Psoas muscle (tissue), 8 donors: ENCODE data around the gene NAT9. TPM values are rescaled to one million over a fixed set of nuclear protein-coding genes. Genes with fewer than 3 reads are reported as not detected.

ENCODE experiments used
- ATAC-seq, 4 donors: fragments of 200-7000 bp; cut with Tn5 transposase; one replicate each; pipeline ENCODE4 v1.9.1; 2020; ENCODE audit warnings: moderate library complexity in 3 of 4, mild to moderate bottlenecking in 2 of 4
- DNase-seq, 2 donors: peaks; one replicate each; pipeline ENCODE4 v3.0.0-alpha.2; 2020
- H3K27ac ChIP-seq: fragments of 200-600 bp; one replicate; pipeline ENCODE4 v1.8.0; 2022
- H3K27me3 ChIP-seq, 3 donors: fragments of 200-600 bp in 1 of 3; one replicate each; pipeline versions ENCODE4 v1.6.1 to v1.8.0; 2013 to 2022; ENCODE audit warnings: low read length in 2 of 3, mild to moderate bottlenecking in 2 of 3, moderate library complexity in 1 of 3; ENCODE audit not compliant: insufficient read depth in 3 of 3
- H3K36me3 ChIP-seq, 2 donors: fragments of 200-600 bp in 1 of 2; one replicate each; pipeline versions ENCODE4 v1.6.1 to v1.8.0; 2013 to 2022; ENCODE audit warnings: low read depth in 1 of 2, mild to moderate bottlenecking in 1 of 2, moderate library complexity in 1 of 2; ENCODE audit not compliant: insufficient read depth in 1 of 2
- H3K4me1 ChIP-seq: fragments of 200-600 bp; one replicate; pipeline ENCODE4 v1.8.0; 2022
- H3K4me3 ChIP-seq: fragments of 200-600 bp; one replicate; pipeline ENCODE4 v1.8.0; 2022; ENCODE audit warnings: mild to moderate bottlenecking
- H3K9me3 ChIP-seq: fragments of 200-600 bp; one replicate; pipeline ENCODE4 v1.8.0; 2022
- WGBS, 3 donors: extraction: QIAGEN DNeasy Blood & Tissue Kit; methylation state at CpG; one replicate each; pipeline versions ENCODE4 v1.1.6 to v1.1.7; 2013; 5-methylcytosine and 5-hydroxymethylcytosine counted together
- intact Hi-C, 2 donors: fragments of 100-400 bp; cut with DNase I; formaldehyde crosslinking; loops; one replicate each; pipeline versions ENCODE4 v1.11.0 to v1.14.2; 2022
- polyA plus RNA-seq, 3 donors: library from polyadenylated mRNA; stranded (reverse); fragments of 200-250 nt; gene quantifications; one replicate each; pipeline ENCODE4 v1.2.3, GENCODE V29; 2013
- total RNA-seq, 4 donors: library from RNA; stranded (reverse); fragmentation: NEBNext Ultra II Directional in 2 of 4; extraction: Animal tissue kit (Norgen Biotek cat#: 25700) in 2 of 4; gene quantifications; one replicate each; pipeline versions ENCODE4 v1.2.1 to v1.2.4, GENCODE V29; 2021 to 2023
- TF ChIP-seq, protein P1 (sequence below): fragments of 200-600 bp; IDR thresholded peaks from one replicate; pipeline ENCODE4 v1.8.0; 2022; ENCODE audit warnings: antibody characterized with exemption
- donor health status: healthy with polysubstance abuse.
- donor health status: DM: no; HTN: no; CAD: no; lungs with moderate emphysema.
- donor health status: Bipolar disorder and iron deficiency.
- donor health status: healthy.
- donor health status: DM: yes; HTN: yes; CAD: no.
- donor health status: DM: no; HTN: no; CAD: no.
- donor health status: DM: no; HTN: no; CAD: no.
- donor health status: DM: yes; HTN: yes; CAD: no.

NAT9 gene
- total and polyA plus RNA-seq, 7 donors, result 15.2 to 52.5 (median 25.8) TPM

DNA sequence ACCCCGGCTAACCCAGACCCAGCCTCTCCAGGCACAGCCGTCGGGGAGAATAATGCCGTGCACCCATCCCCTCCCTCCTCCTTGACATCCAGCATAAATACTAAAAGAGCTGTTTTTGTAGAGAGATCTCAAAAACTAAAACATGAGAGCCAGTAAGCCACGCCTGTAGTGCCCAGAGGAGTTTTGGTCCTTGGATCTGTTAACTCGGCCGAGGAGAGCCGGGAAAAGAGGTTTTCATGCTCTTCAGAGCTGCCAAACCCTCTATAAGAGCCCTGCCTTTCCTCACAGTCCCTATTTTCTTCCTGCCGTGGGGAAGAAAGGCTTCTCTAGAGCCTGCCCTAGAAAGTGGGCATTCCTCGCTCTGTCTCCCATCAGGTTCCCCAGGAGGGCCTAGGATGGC, 30.2 kb upstream of the NAT9 start:
- ATAC-seq (no peak), DNase-seq (no peak)
- intact Hi-C loops, result no loop called here
- TF ChIP-seq, protein P1, sequence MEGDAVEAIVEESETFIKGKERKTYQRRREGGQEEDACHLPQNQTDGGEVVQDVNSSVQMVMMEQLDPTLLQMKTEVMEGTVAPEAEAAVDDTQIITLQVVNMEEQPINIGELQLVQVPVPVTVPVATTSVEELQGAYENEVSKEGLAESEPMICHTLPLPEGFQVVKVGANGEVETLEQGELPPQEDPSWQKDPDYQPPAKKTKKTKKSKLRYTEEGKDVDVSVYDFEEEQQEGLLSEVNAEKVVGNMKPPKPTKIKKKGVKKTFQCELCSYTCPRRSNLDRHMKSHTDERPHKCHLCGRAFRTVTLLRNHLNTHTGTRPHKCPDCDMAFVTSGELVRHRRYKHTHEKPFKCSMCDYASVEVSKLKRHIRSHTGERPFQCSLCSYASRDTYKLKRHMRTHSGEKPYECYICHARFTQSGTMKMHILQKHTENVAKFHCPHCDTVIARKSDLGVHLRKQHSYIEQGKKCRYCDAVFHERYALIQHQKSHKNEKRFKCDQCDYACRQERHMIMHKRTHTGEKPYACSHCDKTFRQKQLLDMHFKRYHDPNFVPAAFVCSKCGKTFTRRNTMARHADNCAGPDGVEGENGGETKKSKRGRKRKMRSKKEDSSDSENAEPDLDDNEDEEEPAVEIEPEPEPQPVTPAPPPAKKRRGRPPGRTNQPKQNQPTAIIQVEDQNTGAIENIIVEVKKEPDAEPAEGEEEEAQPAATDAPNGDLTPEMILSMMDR, result no peak
- no peaks in the 10 kb centered on the region for H3K4me1 ChIP-seq
- H3K9me3 ChIP-seq, result no peaks in the 10 kb centered on the region
- H3K27ac ChIP-seq, result no peak overlapping the region
- H3K36me3 ChIP-seq, result peaks cover 0 to 7% of the 10 kb centered on the region in 2 donors
- WGBS, 3 donors, result 87 to 89% (median 87%) methylated on average over 10 of the region's 10 CpGs
- no peak overlapping the region for H3K4me3 ChIP-seq
- no peaks in the 10 kb centered on the region for H3K27me3 ChIP-seq

DNA sequence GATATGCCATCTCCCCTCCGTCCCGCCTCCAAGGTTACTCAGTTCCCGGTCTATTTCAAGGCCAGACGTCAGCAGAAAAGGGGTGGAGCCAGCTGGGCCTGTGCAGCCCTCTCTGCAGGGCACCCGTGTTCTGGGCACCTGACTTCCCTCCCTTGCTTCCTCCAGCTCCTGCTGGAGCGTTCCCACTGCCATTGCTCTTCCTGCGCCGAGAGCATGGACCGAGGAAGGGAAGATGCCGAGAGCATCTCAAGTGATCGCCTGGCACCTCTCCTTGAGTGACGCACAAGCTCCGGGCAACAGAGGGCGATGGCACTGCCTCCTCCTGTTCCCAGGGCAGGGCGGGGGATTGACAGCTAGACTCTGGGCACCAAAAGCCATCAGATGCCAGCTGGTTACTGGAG, 29.4 kb upstream of the NAT9 start:
- Histone ChIP-seq H3K27ac (no peak overlapping the region), H3K36me3 (peaks cover 0 to 11% of the 10 kb centered on the region in 2 donors), H3K4me1 (no peaks in the 10 kb centered on the region), H3K4me3 (no peak overlapping the region), H3K27me3 (no peaks in the 10 kb centered on the region), H3K9me3 (no peaks in the 10 kb centered on the region)
- intact Hi-C loops, result no loop called here
- DNase-seq (no peak), ATAC-seq (peak; percentile 60 to 80 (median 72))
- TF ChIP-seq, protein P1, result no peak
- 61 to 77% (median 68%) methylated on average over 13 to 15 of the region's 15 CpGs for WGBS, 3 donors

DNA sequence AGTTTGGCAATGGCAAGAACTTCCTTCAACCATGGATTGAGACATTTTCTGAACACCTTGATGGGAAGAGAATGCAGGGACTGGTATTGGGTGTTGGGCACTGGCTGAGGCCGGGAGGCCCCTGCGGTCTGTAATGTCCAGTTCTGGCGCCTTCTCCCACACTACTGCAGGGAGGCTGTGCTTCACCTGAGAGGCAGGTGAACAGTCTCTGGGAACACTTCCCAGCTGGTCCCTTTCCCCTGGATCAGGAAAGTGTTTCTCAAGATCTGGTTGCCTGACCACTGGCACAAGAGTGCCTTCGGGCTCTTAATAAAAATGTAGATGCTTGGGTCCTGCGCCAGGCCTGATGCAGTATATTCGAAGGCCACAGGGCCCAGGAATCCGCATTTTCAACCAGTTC, 28.5 kb upstream of the NAT9 start:
- no peaks in the 10 kb centered on the region for H3K9me3 ChIP-seq
- H3K27ac ChIP-seq, result no peak overlapping the region
- DNase-seq (no peak), ATAC-seq (no peak)
- H3K4me1 ChIP-seq, result no peaks in the 10 kb centered on the region
- no peaks in the 10 kb centered on the region for H3K27me3 ChIP-seq
- intact Hi-C loops, result loop anchor here in 1 of 2 donors (5.0 kb wide), 1 partner anchor 43 kb away; no protein-coding TSS in a partner anchor
- 95 to 99% (median 99%) methylated on average over 7 of the region's 7 CpGs for WGBS, 3 donors
- TF ChIP-seq, protein P1, result no peak
- H3K4me3 ChIP-seq, result no peak overlapping the region
- peaks cover 0 to 20% of the 10 kb centered on the region in 2 donors for H3K36me3 ChIP-seq

DNA sequence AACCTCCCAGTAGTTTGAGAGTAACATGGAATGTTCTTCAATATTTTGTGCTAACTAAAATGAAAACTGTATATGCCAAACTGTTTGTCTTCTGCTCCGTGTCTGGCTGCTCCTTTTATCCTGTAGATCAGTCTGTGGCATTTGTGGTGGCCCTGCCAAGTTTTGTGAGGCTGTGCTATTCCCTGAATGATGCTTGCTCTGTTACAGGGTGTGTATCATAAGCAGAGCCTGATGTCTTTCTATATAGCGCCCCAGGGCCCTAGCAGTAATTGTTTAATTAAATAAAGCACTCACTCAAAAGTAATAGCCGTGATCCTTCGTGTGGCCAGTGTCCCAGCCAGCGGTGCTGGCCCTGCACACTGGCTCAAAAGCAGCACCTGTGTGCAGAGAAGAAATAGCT, 27.8 kb upstream of the NAT9 start:
- no peak overlapping the region for H3K4me3 ChIP-seq
- H3K9me3 ChIP-seq, result no peaks in the 10 kb centered on the region
- TF ChIP-seq, protein P1, result no peak
- DNase-seq (no peak), ATAC-seq (no peak)
- peaks cover 0 to 28% of the 10 kb centered on the region in 2 donors for H3K36me3 ChIP-seq
- H3K27me3 ChIP-seq, result no peaks in the 10 kb centered on the region
- WGBS, 3 donors, result 81 to 84% (median 84%) methylated on average over 5 of the region's 5 CpGs
- no peak overlapping the region for H3K27ac ChIP-seq
- intact Hi-C loops, result loop anchor here in 1 of 2 donors (5.0 kb wide), 1 partner anchor 43 kb away; no protein-coding TSS in a partner anchor
- no peaks in the 10 kb centered on the region for H3K4me1 ChIP-seq

DNA sequence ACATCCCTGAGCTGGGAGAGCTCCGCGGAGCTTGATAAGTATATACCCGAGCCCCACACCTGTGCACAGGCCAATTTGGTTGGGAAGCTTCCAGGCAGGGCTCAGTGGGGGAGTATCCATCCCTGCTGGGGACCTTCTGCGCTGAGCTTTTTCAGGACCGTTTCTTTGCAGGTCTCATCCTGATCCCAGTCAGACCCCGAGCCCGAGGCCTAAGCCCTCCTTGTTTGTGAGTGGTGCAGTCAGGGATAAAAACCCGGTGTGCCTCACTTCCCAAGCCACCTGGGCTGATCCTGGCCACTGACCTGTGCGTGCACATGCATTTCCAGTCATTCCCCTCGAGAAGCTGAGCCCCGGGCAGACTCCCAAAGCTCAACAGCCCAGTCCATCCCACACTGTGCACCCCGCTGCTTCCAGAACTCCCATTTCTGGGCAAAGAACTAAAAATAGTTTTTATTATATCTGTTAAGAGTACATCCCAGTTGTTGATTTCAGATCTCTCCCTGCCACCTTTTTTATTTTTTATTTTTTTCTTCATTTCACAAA, 27.3 kb upstream of the NAT9 start:
- no peaks in the 10 kb centered on the region for H3K9me3 ChIP-seq
- TF ChIP-seq, protein P1, result no peak
- ATAC-seq (no peak), DNase-seq (no peak)
- WGBS, 3 donors, result 88 to 93% (median 90%) methylated on average over 12 of the region's 12 CpGs
- H3K27me3 ChIP-seq, result no peaks in the 10 kb centered on the region
- H3K27ac ChIP-seq, result no peak overlapping the region
- no peak overlapping the region for H3K4me3 ChIP-seq
- H3K4me1 ChIP-seq, result no peaks in the 10 kb centered on the region
- intact Hi-C loops, result loop anchor here in 1 of 2 donors (5.0 kb wide), 1 partner anchor 44 kb away; no protein-coding TSS in a partner anchor
- peaks cover 0 to 33% of the 10 kb centered on the region in 2 donors for H3K36me3 ChIP-seq
